Epithelial cell of proximal tubule (primary cell): ENCODE measurements around the gene NEIL3. TPM values are rescaled to one million over a fixed set of nuclear protein-coding genes. Genes with fewer than 3 reads are reported as not detected.

Source experiments
- DNase-seq: peaks from one replicate; pipeline ENCODE4 v3.0.0-alpha.2; 2011; ENCODE audit warnings: low read depth
- H3K4me3 ChIP-seq: 2 replicates; pipeline ENCODE4 v1.5.1; 2011; ENCODE audit warnings: low read depth, mild to moderate bottlenecking, low read length
- CTCF ChIP-seq: conservative IDR thresholded peaks from 2 replicates; pipeline ENCODE4 v1.5.1; 2012; ENCODE audit warnings: low read depth, mild to moderate bottlenecking, low read length
- total RNA-seq: library from RNA; depleted of rRNA; stranded (reverse); fragments of >200 nt; gene quantifications from 2 replicates; pipeline ENCODE4 v1.2.3, GENCODE V29; 2015

The NEIL3 gene
- total RNA-seq, 1 donor from 2014 or later: 7.8 TPM

DNA sequence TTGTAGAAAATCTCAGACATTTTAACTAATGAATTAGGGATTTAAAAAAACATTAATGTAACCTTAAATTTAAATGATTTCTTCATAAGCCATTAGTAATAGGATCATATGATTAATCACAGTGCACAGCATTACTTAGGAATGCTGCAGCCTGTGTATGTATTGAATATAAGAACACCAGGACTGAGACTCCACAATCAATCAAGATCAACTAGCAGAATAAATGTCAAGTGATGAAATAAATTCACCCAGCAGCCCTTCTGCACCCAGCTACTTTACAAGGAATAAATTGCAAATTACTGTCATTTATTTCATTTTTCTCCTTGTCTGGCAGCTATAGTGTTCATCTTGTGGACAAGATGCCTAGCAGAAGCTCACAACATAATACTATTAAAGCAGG, 46.5 kb downstream of the NEIL3 start:
- no peak overlapping the region for H3K4me3 ChIP-seq
- TF ChIP-seq CTCF: no peak
- no peak for DNase-seq

DNA sequence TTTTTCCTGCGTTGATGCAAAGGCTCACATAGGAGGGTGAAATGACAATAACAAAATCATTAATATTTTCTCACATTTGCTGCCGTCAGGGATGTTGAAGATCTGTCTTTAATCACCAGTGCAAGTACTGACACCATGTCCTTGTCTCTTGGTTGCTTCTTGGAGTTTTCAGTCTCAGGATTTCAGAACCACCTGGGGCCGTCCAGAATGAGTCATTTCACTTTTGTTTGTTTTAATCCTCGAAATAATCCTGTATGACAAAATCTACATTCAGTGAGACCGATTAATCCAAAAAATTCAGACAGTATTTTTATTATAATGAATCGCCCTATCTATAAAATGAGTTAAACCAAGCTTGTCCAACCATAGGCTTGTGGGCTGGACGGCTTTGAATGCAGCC, 47.2 kb downstream of the NEIL3 start:
- H3K4me3 ChIP-seq: no peak overlapping the region
- TF ChIP-seq CTCF: no peak
- no peak for DNase-seq

DNA sequence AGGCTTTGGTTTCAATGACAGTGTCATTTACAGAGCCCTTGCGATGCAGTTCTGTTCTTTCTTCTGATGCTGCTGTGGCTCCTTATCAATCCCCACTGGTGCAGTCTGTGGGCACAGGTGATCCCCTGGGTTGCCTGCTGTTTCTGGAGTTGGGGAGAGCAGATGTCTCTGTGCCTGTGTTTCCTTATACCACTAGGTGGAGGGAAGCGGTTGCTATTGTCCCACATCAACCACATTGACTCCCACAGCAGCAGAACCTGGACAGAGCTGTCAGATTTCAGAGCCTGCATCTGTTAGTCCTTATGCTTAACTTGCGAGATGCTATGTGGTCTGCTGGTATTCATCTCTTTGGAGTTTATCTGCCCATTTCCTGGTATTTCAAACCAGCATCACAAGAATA, 57.7 kb downstream of the NEIL3 start:
- peak; percentile 66 for TF ChIP-seq CTCF
- no peak for DNase-seq
- H3K4me3 ChIP-seq: no peak overlapping the region

DNA sequence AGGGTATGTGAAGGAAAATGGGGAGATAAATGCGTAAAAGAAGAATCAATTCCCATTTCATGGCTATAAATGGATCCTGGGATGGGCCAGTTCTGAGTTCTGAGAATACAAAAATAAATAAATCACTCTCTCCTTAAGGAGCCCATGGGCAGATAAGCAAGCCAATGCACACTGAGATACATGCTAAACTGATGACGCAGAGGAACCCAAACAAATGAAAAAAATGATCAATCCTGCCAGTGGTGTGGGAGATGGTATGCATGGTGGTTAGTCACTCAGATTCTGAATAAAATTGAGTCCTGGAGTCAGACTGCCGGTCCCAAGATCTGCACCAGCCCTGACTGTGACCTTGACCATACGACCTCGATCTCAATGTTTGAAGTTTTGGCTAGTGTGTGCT, 59.7 kb downstream of the NEIL3 start:
- no peak for DNase-seq
- H3K4me3 ChIP-seq: no peak overlapping the region
- no peak for TF ChIP-seq CTCF

DNA sequence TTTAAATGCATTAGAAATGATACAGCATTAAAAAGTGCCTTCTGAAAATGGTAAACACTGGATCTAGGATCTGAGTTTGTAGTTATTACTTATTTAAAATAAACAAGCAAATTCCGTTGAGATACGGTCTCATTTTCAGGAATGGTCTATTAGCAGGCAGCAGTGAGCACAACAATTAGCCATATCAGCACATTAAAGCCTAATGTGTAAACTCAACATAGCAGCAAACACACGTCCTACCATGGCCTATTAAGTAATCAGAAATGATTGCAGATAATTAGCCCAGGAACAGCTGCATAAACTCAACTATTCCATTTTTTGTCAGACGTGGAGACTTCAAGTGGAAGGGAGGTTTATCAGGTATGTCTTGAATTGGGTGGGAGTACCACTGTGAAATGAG, 61.8 kb downstream of the NEIL3 start:
- no peak for TF ChIP-seq CTCF
- DNase-seq: no peak
- H3K4me3 ChIP-seq: no peak overlapping the region

GRCh38 chr4:177374966-177375365, 65.3 kb downstream of the NEIL3 start:
- H3K4me3 ChIP-seq: no peak overlapping the region
- no peak for TF ChIP-seq CTCF
- DNase-seq: no peak

DNA sequence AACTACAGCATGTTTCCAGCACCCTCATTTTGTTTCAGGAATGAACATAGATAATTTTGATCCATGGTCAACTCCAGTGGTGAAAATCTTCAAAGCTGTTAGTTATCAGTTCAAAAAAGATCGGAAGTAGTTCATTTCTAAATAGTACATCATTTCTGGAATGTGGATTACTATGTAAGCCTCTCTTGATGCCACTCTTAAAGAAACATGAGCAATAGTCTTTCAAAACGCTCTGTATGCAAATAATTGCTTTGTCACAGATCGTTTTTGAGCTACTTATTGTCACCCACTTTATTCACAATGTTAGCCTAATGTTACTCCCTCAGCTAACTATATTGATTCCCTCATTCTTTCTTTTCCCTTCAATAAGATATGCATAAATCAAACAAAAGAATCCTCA, 65.7 kb downstream of the NEIL3 start:
- DNase-seq: no peak
- no peak overlapping the region for H3K4me3 ChIP-seq
- no peak for TF ChIP-seq CTCF
